Measurements from ENCODE around the gene PCDHA11.

DNA sequence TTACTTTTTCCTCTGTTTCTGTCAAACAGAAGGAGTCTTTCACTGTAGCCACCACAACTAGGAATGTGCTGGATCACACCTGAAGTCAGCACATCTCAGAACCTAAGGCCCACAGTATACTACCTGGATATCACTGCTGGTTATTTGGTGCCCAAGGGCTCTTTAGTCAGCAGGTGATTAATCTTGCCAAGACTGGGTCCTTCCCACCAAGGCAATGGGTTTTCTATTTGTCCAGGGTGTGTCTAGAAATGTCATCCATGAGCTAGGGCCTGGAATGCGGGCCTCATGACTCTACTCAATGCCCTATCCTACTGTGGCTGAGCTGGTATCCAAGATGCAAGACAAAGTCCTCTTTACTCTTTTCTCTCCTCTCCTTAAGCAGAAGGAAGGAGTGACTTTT is 47.6 kb downstream of the PCDHA11 start:
- TF ChIP-seq CSDC2 (CRISPR knock-in tag; IDR thresholded peaks at IDR 0.05) (no peak), TCF4 (CRISPR knock-in tag; IDR thresholded peaks at IDR 0.05; ENCODE audit: borderline replicate concordance) (no peak), ZC3H10 (CRISPR knock-in tag; IDR thresholded peaks at IDR 0.05) (no peak), ISL1 (CRISPR knock-in tag; IDR thresholded peaks at IDR 0.05) (no peak), ZFP3 (CRISPR knock-in tag; IDR thresholded peaks at IDR 0.05) (no peak), ZNF8 (CRISPR knock-in tag; IDR thresholded peaks at IDR 0.05) (no peak)
- TF ChIP-seq, protein P1, sequence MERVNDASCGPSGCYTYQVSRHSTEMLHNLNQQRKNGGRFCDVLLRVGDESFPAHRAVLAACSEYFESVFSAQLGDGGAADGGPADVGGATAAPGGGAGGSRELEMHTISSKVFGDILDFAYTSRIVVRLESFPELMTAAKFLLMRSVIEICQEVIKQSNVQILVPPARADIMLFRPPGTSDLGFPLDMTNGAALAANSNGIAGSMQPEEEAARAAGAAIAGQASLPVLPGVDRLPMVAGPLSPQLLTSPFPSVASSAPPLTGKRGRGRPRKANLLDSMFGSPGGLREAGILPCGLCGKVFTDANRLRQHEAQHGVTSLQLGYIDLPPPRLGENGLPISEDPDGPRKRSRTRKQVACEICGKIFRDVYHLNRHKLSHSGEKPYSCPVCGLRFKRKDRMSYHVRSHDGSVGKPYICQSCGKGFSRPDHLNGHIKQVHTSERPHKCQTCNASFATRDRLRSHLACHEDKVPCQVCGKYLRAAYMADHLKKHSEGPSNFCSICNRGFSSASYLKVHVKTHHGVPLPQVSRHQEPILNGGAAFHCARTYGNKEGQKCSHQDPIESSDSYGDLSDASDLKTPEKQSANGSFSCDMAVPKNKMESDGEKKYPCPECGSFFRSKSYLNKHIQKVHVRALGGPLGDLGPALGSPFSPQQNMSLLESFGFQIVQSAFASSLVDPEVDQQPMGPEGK (CRISPR knock-in tag; IDR thresholded peaks at IDR 0.05; ENCODE audit: borderline replicate concordance), result no peak
- TF ChIP-seq, protein P2, sequence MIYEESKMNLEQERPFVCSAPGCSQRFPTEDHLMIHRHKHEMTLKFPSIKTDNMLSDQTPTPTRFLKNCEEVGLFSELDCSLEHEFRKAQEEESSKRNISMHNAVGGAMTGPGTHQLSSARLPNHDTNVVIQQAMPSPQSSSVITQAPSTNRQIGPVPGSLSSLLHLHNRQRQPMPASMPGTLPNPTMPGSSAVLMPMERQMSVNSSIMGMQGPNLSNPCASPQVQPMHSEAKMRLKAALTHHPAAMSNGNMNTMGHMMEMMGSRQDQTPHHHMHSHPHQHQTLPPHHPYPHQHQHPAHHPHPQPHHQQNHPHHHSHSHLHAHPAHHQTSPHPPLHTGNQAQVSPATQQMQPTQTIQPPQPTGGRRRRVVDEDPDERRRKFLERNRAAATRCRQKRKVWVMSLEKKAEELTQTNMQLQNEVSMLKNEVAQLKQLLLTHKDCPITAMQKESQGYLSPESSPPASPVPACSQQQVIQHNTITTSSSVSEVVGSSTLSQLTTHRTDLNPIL (CRISPR knock-in tag; IDR thresholded peaks at IDR 0.05; ENCODE audit: low read depth), result no peak
- TF ChIP-seq, protein P3, sequence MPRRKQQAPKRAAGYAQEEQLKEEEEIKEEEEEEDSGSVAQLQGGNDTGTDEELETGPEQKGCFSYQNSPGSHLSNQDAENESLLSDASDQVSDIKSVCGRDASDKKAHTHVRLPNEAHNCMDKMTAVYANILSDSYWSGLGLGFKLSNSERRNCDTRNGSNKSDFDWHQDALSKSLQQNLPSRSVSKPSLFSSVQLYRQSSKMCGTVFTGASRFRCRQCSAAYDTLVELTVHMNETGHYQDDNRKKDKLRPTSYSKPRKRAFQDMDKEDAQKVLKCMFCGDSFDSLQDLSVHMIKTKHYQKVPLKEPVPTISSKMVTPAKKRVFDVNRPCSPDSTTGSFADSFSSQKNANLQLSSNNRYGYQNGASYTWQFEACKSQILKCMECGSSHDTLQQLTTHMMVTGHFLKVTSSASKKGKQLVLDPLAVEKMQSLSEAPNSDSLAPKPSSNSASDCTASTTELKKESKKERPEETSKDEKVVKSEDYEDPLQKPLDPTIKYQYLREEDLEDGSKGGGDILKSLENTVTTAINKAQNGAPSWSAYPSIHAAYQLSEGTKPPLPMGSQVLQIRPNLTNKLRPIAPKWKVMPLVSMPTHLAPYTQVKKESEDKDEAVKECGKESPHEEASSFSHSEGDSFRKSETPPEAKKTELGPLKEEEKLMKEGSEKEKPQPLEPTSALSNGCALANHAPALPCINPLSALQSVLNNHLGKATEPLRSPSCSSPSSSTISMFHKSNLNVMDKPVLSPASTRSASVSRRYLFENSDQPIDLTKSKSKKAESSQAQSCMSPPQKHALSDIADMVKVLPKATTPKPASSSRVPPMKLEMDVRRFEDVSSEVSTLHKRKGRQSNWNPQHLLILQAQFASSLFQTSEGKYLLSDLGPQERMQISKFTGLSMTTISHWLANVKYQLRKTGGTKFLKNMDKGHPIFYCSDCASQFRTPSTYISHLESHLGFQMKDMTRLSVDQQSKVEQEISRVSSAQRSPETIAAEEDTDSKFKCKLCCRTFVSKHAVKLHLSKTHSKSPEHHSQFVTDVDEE (CRISPR knock-in tag; IDR thresholded peaks at IDR 0.05), result no peak
